IgD-negative memory B cell (primary cell): Measurements from ENCODE around the gene TGM5. TPM values are rescaled to one million over a fixed set of nuclear protein-coding genes. Genes with fewer than 3 reads are reported as not detected.

Source experiments
- H3K27ac Mint-ChIP-seq, 3 donors: one replicate each; pipeline ENCODE4 v1.8.0; 2020 to 2022; ENCODE audit warnings: mild to moderate bottlenecking in 3 of 3, mixed read lengths in 3 of 3, moderate library complexity in 1 of 3
- H3K27me3 Mint-ChIP-seq: one replicate; pipeline ENCODE4 v1.8.0; 2021; ENCODE audit warnings: mixed read lengths
- H3K36me3 Mint-ChIP-seq: one replicate; pipeline ENCODE4 v1.8.0; 2020; ENCODE audit warnings: mild to moderate bottlenecking, mixed read lengths
- H3K4me1 Mint-ChIP-seq, 3 donors: one replicate each; pipeline ENCODE4 v1.8.0; 2020 to 2022; ENCODE audit warnings: mixed read lengths in 3 of 3, mild to moderate bottlenecking in 1 of 3
- H3K4me3 Mint-ChIP-seq, 4 donors: one replicate each; pipeline ENCODE4 v1.8.0; 2020 to 2022; ENCODE audit warnings: mild to moderate bottlenecking in 4 of 4, mixed read lengths in 4 of 4, moderate library complexity in 3 of 4
- H3K9me3 Mint-ChIP-seq, 3 donors: one replicate each; pipeline ENCODE4 v1.8.0; 2020 to 2021; ENCODE audit warnings: mixed read lengths in 3 of 3, mild to moderate bottlenecking in 1 of 3
- polyA plus RNA-seq: library from polyadenylated mRNA; unstranded; fragments of 300-500 nt; fragmentation: Illumina TruSeq; gene quantifications from one replicate; pipeline ENCODE4 v1.2.3, GENCODE V29; 2021

TGM5 gene
- polyA plus RNA-seq, 1 donor from 2014 or later, result not detected

GRCh38 chr15:43189296-43189695 lies 77.4 kb downstream of the TGM5 start:
- H3K27ac Mint-ChIP-seq, result peak overlapping the region in 1 of 3 donors; percentile 7
- peak overlapping the region in 2 of 4 donors; percentile 28 to 78 for H3K4me3 Mint-ChIP-seq
- H3K4me1 Mint-ChIP-seq, result peaks cover 20 to 40% (median 20%) of the 10 kb centered on the region in 3 donors

DNA sequence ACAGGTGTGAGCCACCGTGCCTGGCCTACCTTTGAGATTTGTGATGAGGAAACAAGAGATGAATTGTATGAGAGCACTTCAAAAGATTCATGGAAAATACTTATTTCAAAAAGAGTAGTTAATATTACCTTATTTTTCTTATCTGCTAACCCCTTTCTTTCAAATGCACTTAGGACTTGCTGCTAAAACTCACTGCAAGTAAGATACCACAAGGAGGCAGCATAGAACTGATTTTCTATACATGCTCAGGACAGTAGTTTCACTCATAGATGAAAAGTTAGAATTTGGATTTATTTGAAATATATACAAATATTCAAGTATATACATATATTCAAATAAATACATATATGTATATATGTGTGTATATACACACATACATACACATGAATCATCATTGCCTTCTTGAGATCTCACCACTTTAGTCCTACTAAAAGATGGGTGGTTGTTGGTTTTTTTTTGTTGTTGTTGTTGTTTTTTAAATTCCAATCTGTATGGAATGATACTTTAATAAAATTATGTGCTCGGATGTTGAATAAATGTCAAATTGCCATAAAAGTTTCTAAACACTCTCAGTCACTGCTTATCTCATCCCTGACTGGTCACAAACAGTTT lies 79.1 kb downstream of the TGM5 start:
- H3K9me3 Mint-ChIP-seq, result no peaks in the 10 kb centered on the region
- H3K27ac Mint-ChIP-seq, result peak overlapping the region in 2 of 3 donors; percentile 67 to 96
- peaks cover 3% of the 10 kb centered on the region for H3K36me3 Mint-ChIP-seq
- no peaks in the 10 kb centered on the region for H3K27me3 Mint-ChIP-seq
- H3K4me3 Mint-ChIP-seq, result peak overlapping the region; percentile 48 to 98 (median 86)
- peaks cover 22 to 37% (median 23%) of the 10 kb centered on the region in 3 donors for H3K4me1 Mint-ChIP-seq

More at GRCh38 chr15:43189296-43189695, 77.4 kb downstream of the TGM5 start:
- H3K9me3 Mint-ChIP-seq, result no peaks in the 10 kb centered on the region
- H3K27me3 Mint-ChIP-seq, result no peaks in the 10 kb centered on the region
- peaks cover 5% of the 10 kb centered on the region for H3K36me3 Mint-ChIP-seq

DNA sequence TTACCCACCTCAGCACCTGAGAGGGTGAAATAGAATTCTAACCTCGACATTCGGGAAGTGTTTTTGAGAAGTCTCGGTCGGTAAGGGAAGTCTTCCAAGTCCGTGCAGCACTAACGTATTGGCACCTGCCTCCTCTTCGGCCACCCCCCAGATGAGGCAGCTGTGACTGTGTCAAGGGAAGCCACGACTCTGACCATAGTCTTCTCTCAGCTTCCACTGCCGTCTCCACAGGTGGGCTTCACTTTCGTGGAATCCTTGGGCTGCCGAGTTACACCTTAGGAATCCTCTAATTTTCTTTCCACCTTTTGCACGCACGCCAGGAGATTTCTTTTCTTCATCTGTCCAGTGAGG lies 80.8 kb downstream of the TGM5 start:
- Mint-ChIP-seq H3K27ac (peak overlapping the region; percentile 96 to 99 (median 99)), H3K36me3 (peaks cover 2% of the 10 kb centered on the region), H3K4me3 (peak overlapping the region; percentile 96 to 98 (median 98)), H3K9me3 (no peaks in the 10 kb centered on the region), H3K27me3 (no peaks in the 10 kb centered on the region), H3K4me1 (peaks cover 22 to 30% (median 23%) of the 10 kb centered on the region in 3 donors)

DNA sequence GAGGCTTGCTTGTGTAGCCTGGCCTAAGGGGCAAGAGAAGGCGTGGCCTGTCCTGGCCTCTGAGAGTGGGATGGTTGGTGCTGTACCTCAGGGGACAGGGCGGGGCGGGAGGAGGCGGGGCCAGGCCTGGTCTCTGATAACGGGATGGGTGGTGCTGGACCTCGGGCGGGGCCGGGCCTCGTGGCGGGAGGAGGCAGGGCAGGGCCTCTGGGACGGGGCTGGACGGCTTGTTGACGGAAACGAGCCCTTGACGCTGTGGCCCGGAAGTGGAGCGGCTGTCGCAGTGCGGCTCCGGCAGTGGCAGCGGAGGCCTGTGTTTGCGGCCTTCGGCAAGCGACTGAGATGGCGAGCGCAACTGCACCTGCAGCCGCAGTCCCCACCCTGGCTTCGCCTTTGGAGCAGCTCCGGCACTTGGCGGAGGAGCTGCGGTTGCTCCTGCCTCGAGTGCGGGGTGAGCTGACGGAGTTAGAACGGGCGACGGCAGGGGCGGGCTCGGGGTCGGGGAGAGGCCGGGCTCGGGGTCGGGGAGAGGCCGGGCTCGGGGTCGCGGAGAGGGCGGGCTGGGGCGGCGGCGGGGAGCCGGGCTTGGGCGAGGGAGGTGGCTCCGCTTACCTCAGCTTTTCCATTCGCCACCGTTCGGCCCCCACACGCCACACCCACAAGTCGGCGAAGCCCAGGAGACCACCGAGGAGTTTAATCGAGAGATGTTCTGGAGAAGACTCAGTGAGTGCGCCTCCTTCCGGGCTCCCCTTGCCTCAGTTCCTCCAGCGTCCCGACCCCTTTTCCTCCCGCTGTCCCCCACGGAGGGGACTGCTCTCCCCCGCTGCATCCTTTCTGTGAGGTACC lies 81.3 kb downstream of the TGM5 start, which contains the start of gene CCNDBP1:
CCNDBP1 (plus strand) TSS at position 247 of the 846 bp plus-strand sequence; CDS start at position 343, 96 bp downstream.
- H3K27me3 Mint-ChIP-seq, result no peaks in the 10 kb centered on the region
- peaks cover 22 to 28% (median 23%) of the 10 kb centered on the region in 3 donors for H3K4me1 Mint-ChIP-seq
- H3K27ac Mint-ChIP-seq, result peak within 1 kb of the TSS; percentile 96 to 99 (median 99)
- peaks cover 2% of the 10 kb centered on the region for H3K36me3 Mint-ChIP-seq
- peak within 1 kb of the TSS; percentile 96 to 98 (median 98) for H3K4me3 Mint-ChIP-seq
- H3K9me3 Mint-ChIP-seq, result no peaks in the 10 kb centered on the region

GRCh38 chr15:43184407-43185124 lies 82.2 kb downstream of the TGM5 start:
- peak overlapping the region; percentile 96 to 98 (median 98) for H3K4me3 Mint-ChIP-seq
- no peaks in the 10 kb centered on the region for H3K27me3 Mint-ChIP-seq
- H3K9me3 Mint-ChIP-seq, result no peaks in the 10 kb centered on the region
- H3K36me3 Mint-ChIP-seq, result peaks cover 2% of the 10 kb centered on the region
- peaks cover 21 to 27% (median 21%) of the 10 kb centered on the region in 3 donors for H3K4me1 Mint-ChIP-seq
- H3K27ac Mint-ChIP-seq, result peak overlapping the region; percentile 96 to 99 (median 99)

DNA sequence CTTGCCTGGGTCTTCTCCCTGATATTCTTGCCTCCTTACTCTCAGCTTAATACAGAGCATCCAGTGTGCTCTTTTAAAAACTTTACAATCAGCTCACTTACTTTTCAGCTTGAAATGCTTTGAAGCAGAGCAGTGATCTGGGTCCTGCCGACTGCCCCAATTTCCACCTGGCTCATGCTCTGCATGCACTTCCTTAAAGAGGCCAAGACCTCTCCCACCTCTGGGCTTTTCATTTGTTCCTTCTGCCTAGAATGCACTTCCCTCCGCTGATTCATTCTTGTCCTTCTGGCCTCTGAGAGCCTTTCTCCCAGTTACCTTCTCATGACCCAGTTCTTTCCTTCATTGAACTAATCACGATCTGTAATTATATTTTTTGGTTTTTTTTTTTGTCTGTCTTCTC lies 83.5 kb downstream of the TGM5 start:
- H3K27me3 Mint-ChIP-seq, result no peaks in the 10 kb centered on the region
- H3K27ac Mint-ChIP-seq, result peak overlapping the region in 1 of 3 donors; percentile 96
- H3K36me3 Mint-ChIP-seq, result no peaks in the 10 kb centered on the region
- no peaks in the 10 kb centered on the region for H3K9me3 Mint-ChIP-seq
- H3K4me3 Mint-ChIP-seq, result peak overlapping the region in 1 of 4 donors; percentile 97
- H3K4me1 Mint-ChIP-seq, result peaks cover 15 to 22% (median 16%) of the 10 kb centered on the region in 3 donors

Other genes starting within 250 kb of the TGM5 start
- gene UBR1, start 160.9 kb downstream of the TGM5 start, polyA plus RNA-seq, result 14.2 TPM
- gene TMEM62, start 133.3 kb downstream of the TGM5 start, polyA plus RNA-seq, result 18.0 TPM
- 189 TPM for gene CCNDBP1, start 81.5 kb downstream of the TGM5 start, polyA plus RNA-seq
- not detected for gene EPB42, start 45.9 kb downstream of the TGM5 start, polyA plus RNA-seq
- gene TGM7, start 35.3 kb upstream of the TGM5 start, polyA plus RNA-seq, result not detected
- gene LCMT2, start 63.6 kb upstream of the TGM5 start, polyA plus RNA-seq, result 2.8 TPM
- 8.2 TPM for gene ZSCAN29, start 104.1 kb upstream of the TGM5 start, polyA plus RNA-seq
- 19.8 TPM for gene TUBGCP4, start 104.2 kb upstream of the TGM5 start, polyA plus RNA-seq
- 10.7 TPM for gene TP53BP1, start 226.2 kb upstream of the TGM5 start, polyA plus RNA-seq